ENCODE data around the gene DEPDC7.

DNA sequence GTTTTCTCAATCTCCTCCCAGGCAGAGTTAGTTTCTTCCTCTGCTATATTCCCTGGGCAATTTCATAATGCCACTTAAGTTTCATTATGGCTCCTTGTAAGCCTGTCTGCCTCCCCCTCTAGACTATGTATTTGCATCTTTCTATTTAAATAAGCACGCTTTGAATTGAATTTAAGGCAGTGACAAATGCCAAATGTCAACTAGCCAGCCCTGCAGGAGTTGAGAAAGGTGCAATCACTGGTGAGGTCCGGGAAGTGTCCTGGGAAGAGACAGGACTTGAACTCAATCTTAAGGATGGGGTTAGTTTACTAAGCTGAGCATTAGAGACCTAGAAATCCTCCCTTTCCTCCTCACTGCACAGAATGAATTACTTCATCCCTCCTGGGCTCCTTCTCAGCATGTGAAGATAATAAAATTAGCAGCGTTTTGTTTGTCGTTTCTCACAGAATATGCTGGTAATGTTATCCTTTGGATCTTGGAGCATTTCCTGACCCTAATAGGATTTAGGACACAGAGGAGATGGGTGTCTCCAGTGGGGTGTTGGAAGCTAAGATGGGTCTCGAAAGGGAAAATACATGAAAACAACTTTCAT, 25.3 kb downstream of the DEPDC7 start:
- TF ChIP-seq, protein P1, sequence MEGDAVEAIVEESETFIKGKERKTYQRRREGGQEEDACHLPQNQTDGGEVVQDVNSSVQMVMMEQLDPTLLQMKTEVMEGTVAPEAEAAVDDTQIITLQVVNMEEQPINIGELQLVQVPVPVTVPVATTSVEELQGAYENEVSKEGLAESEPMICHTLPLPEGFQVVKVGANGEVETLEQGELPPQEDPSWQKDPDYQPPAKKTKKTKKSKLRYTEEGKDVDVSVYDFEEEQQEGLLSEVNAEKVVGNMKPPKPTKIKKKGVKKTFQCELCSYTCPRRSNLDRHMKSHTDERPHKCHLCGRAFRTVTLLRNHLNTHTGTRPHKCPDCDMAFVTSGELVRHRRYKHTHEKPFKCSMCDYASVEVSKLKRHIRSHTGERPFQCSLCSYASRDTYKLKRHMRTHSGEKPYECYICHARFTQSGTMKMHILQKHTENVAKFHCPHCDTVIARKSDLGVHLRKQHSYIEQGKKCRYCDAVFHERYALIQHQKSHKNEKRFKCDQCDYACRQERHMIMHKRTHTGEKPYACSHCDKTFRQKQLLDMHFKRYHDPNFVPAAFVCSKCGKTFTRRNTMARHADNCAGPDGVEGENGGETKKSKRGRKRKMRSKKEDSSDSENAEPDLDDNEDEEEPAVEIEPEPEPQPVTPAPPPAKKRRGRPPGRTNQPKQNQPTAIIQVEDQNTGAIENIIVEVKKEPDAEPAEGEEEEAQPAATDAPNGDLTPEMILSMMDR (IDR thresholded peaks at IDR 0.05), result no peak
- TF ChIP-seq POLR2AphosphoS5 (IDR thresholded peaks at IDR 0.05), result no peak
- no peak for TF ChIP-seq POLR2A (IDR thresholded peaks at IDR 0.05)

Data from gastroesophageal sphincter (tissue), 3 donors.